Measurements from ENCODE around the gene C19orf33. TPM values are rescaled to one million over a fixed set of nuclear protein-coding genes. Genes with fewer than 3 reads are reported as not detected.

The C19orf33 gene
- total and polyA plus RNA-seq, 2 of the 8 experiments (the other 6 are each of a cell fraction or from before 2014, with no cell fraction given) = 6.0 to 36.0 TPM

GRCh38 chr19:38264486-38265212, 39.4 kb upstream of the C19orf33 start, which contains the start of gene SPINT2:
TSS of gene SPINT2 (plus strand) at chr19:38264573. CDS start at chr19:38264893, 320 bp downstream.
- CTCF ChIA-PET (ENCODE audit: partially characterized antibody) = interaction anchor here (0.6 to 8.6 kb wide), 16 partner anchors 12 to 569 kb away, joined by 3 to 84 read pairs (median 4); partner anchors contain the start of genes C19orf33 and PSMD8
- Histone ChIP-seq H4K8ac (ENCODE audit: extremely low read depth, insufficient read depth, low read length) (peak within 1 kb of the TSS; percentile 95), H4K91ac (replicated peaks; ENCODE audit: insufficient read length, low read length) (peak within 1 kb of the TSS; percentile 94), H3K9ac (replicated peaks in 1 of 4; ENCODE audit: extremely low read depth in 1 of 4, low read depth in 3 of 4, low read length in 3 of 4) (peak within 1 kb of the TSS; percentile 78 to 92 (median 88)), H2AFZ (ENCODE audit: low read length) (peak within 1 kb of the TSS; percentile 3; the same call in 1 of the 2 replicates), H3K56ac (replicated peaks; ENCODE audit: insufficient read length, low read depth, low read length) (peak within 1 kb of the TSS; percentile 89), H3K9me3 (ENCODE audit: insufficient read depth in 2 of 2, low read depth in 1 of 2, low read length in 1 of 2) (no peaks in the 10 kb centered on the region), H3K18ac (ENCODE audit: extremely low read depth, low read length) (peak within 1 kb of the TSS; percentile 99), H4K20me1 (replicated peaks in 1 of 2; ENCODE audit: control insufficient read depth in 1 of 2, insufficient read depth in 2 of 2, low read length in 2 of 2) (peaks cover 5 to 16% of the 10 kb centered on the region in 2 experiments), H2BK120ac (replicated peaks; ENCODE audit: low read depth, low read length) (no peak within 1 kb of the TSS), H3K4me2 (ENCODE audit: insufficient read depth in 1 of 2, low read depth in 2 of 2, low read length in 2 of 2) (peak within 1 kb of the TSS; percentile 97 to 100), H3K4ac (replicated peaks; ENCODE audit: insufficient read length, low read depth, low read length) (peak within 1 kb of the TSS; percentile 83), H3K79me2 (ENCODE audit: control insufficient read depth in 1 of 2, insufficient read depth in 2 of 2, low read length in 2 of 2) (peaks cover 30 to 47% of the 10 kb centered on the region in 2 experiments), H2AK5ac (ENCODE audit: low read depth, low read length) (no peak within 1 kb of the TSS), H3K4me1 (replicated peaks in 1 of 4; ENCODE audit: control insufficient read depth in 3 of 4, insufficient read depth in 4 of 4, low read length in 3 of 4) (peaks cover 12 to 34% (median 19%) of the 10 kb centered on the region in 4 experiments), H3K36me3 (ENCODE audit: control insufficient read depth in 2 of 4, insufficient read depth in 4 of 4, low read length in 3 of 4) (0 out of 8 replicates have a peak, but pooled peaks cover 0 to 3% (median 0%) of the 10 kb centered on the region in 4 experiments), H3K79me1 (ENCODE audit: low read depth, low read length) (peaks cover 14% of the 10 kb centered on the region), H4K5ac (ENCODE audit: insufficient read length, low read depth, low read length) (peak within 1 kb of the TSS; percentile 99), H2BK15ac (ENCODE audit: low read length) (peak within 1 kb of the TSS; percentile 90; the same call in 1 of the 2 replicates), H3K23ac (ENCODE audit: insufficient read length) (no peak within 1 kb of the TSS), H3K4me3 (ENCODE audit: extremely low read depth in 1 of 4, insufficient read depth in 2 of 4, low read depth in 3 of 4, low read length in 4 of 4) (peak within 1 kb of the TSS; percentile 84 to 89 (median 85)), H2BK12ac (ENCODE audit: low read depth, low read length) (peak within 1 kb of the TSS; percentile 72; the same call in 1 of the 2 replicates), H2BK5ac (ENCODE audit: low read depth, low read length) (peak within 1 kb of the TSS; percentile 99), H3K23me2 (ENCODE audit: low read depth, low read length) (peaks cover 7% of the 10 kb centered on the region), H2BK20ac (ENCODE audit: low read length) (no peak within 1 kb of the TSS), H3K14ac (ENCODE audit: insufficient read length) (no peak within 1 kb of the TSS), H3K27ac (ENCODE audit: low read depth, low read length) (peak within 1 kb of the TSS; percentile 94), H3K27me3 (replicated peaks in 1 of 4; ENCODE audit: control insufficient read depth in 3 of 4, extremely low read depth in 1 of 4, insufficient read depth in 3 of 4, low read length in 3 of 4) (no peaks in the 10 kb centered on the region)
- DNase-seq (ENCODE audit: low read depth in 1 of 2, low spot score in 2 of 2) (peak; percentile 60 to 98), FAIRE-seq (no peak)
- 1% methylated on average over 54 of the region's 78 CpGs; no CpG with 5 or more reads in 1 of the 2 experiments for WGBS, 2 experiments (ENCODE audit: extremely low coverage in 1 of 2, insufficient coverage in 1 of 2, insufficient read length in 1 of 2, insufficient replicate concordance in 2 of 2, low coverage in 1 of 2, low lambda C conversion rate in 2 of 2, missing lambda C conversion rate in 1 of 2)
- POLR2A ChIA-PET (ENCODE audit: partially characterized antibody) = interaction anchor here (0.6 to 3.6 kb wide), 43 partner anchors 9 to 562 kb away, joined by 3 to 25 read pairs (median 4); partner anchors contain the start of genes CATSPERG, FAM98C, GGN and KCNK6
- TF ChIP-seq JUND (IDR thresholded peaks at IDR 0.05; ENCODE audit: low read length) (no peak), RXRA (IDR thresholded peaks at IDR 0.05; ENCODE audit: insufficient read depth, low read depth, low read length) (no peak), TBP (IDR thresholded peaks at IDR 0.05; ENCODE audit: low read depth, low read length) (peak; percentile 60; the same call in 1 of the 2 replicates), BRCA1 (IDR thresholded peaks at IDR 0.05; ENCODE audit: low read depth, low read length) (peak; percentile 84), EGR1 (IDR thresholded peaks at IDR 0.05; ENCODE audit: borderline replicate concordance, low read depth, low read length) (0 out of 2 replicates have a peak, but pooled peaks have one; percentile 20), BACH1 (IDR thresholded peaks at IDR 0.05; ENCODE audit: low read length) (0 out of 2 replicates have a peak, but pooled peaks have one; percentile 11), KDM1A (IDR thresholded peaks at IDR 0.05; ENCODE audit: borderline replicate concordance, low read length) (no peak), BCL11A (IDR thresholded peaks at IDR 0.05; ENCODE audit: low read depth in 2 of 2, low read length in 2 of 2) (no peak), SP4 (IDR thresholded peaks at IDR 0.05; ENCODE audit: low read length) (peak; percentile 38; the same call in 1 of the 2 replicates), ATF2 (IDR thresholded peaks at IDR 0.05; ENCODE audit: low read length) (no peak)

Measured in H1 (cell line).